Iris pigment epithelial cell (primary cell): ENCODE data around the gene ACSL6.
A peak's percentile ranks its signal among the peaks of the same experiment; 100 is the strongest.

Experiments
- DNase-seq: peaks from one replicate; pipeline ENCODE4 v3.0.0-alpha.2; 2011; ENCODE audit warnings: low read depth

ACSL6 gene

DNA sequence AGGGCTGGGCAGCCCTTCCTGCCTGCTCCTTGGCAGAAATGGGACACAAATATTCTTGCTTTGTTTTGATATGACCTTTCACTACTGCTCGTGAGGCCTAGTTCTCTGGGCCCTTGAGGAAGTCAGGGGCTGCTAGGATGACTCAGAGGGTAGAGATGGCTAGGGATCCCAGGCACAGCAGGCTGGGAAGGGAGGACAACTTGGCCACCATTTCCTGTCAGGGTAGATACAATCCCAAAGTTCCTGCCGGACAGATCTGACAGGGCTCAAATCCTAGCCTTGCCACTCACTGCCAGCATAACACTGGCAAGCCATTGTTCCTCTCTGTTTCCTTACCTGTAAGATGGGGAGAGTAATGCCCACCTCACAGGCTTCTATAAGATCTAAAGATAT, 34.2 kb downstream of the ACSL6 start:
- no peak for DNase-seq

DNA sequence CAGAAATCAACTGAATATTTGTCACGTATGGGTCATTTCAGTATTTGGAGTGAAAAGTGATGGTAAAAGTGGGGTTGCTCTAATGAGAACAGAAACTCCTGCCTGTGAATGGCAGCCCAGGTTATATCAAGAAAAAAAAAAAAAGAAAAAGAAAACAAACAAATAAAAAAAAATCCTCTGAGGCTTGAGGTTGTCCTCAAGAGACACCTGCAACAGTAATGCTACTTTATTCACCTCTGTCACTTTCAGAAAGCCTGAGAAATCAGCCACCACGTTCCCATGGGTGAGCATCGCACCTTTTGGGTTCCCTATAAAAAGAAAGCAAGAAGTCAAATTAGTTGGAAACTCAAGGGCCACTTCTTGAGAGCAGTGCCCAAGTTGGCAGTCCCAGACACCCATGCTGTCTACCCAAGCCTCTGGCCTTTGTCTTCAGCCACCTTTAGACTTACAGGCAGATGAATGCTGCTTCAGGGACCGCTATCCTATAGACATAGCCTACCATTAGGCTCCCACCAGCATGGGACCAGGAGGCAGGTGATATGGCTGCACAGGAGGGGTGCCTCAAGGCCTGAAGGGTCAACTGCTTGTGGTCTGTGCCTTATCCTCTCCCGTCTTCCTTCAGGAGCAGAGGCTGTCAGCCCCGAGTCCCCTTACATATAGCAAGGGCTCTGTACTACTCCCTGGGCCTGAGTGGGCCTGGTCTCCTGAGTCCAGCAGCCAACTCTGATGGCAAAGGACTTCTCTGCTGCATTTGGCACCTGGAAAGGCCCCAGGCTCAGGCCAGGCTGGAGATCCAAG, 34.8 kb downstream of the ACSL6 start:
- DNase-seq = no peak

DNA sequence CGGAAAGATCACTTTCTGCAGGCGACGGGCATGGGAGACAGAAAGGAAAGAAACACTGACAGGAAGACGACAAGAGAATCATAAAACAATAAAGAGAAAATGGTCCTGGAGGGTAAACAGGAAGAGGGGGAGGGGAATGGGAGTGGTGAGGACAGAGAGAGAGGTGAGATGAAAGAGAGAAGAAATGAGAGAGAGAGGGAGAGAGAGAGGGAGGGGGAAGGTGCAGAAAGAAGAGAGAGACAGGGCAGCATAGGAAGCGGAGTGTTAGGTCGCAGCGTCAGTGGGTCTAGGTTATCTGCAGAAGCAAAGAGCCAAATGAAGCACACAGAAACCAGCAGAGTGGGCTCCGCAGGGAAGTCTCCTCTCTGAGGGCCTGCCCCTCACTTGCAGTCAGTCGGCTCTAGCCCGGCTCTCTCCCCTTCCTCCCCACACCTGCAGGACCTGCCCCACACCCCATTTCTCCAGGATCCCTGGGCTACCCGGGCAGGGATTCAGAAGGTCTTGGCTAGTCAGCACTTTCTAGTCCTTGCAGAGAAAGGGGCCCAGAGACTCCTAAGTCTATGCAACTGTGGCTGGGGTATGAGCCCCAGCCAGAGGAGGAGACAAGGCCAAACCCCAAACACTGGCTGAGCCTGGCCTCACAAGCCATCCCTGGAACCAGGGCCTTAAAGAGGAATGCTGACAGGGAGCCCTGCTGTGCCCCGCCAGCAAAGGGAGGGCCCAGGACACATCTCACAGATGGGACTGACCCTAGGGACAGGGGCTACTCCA, 36.3 kb downstream of the ACSL6 start:
- no peak for DNase-seq

DNA sequence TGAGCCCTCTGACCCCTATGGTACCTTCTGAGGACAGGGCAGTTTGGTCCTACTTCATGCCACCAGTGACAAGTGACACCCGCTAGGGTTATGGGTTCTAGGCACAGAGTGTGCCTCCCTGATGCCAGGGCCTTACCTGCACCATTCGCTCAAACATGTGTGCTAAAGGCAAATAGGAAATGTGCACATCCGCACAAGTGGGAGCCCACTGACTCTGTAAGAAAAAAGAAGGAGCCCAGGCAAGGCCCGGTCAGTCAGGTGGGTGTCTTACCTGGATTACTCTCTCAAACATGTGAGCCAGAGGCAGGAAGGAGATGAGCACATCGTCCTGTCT, 36.9 kb downstream of the ACSL6 start:
- DNase-seq = no peak

DNA sequence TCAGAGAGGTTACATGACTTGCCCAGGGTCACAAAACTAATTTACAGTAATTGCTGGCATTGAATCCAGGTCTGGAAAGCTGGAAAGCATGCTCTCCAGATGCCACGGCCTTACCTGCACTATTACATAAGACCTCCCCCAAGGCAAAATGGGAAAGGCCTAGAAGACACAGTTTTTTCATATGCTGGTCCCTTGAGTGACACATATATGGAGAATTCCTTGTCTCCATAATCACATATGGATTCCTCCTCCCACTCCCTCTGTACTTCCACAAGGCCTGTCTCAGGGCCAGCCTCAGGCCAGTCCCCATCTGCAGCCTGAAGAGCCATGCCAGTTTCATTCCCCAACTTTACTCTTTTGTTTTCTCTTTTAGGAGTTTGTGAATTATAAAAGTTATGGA, 37.4 kb downstream of the ACSL6 start:
- no peak for DNase-seq

DNA sequence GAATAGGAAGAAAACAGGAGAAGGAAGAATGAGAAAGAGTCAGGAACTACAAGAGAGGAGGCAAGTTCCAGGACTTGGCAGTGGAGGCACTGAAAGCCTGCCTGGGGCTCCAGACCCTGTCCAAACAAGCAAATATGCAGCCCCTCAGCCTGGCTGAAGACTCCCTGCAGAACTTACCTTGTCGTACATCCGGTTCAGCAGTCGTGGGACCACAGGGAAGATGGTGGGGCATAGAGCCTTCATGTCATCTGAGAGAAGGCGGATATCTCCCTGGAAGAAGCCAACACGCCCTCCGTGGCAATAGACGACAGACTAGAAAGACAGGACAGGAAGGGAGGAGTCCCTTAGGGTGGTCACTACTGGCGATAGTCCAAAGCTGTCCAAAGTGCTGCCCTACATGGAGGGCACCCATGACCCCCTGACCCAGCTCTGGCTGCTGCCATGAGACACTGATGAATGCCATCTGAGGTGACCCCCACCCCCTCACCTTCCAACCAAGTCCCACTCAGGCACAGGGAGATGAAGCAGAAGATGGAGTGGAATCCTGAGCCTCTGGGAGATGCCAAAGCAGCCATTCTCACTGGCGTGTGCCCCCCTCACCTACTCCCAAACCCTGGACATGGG, 38.3 kb downstream of the ACSL6 start:
- DNase-seq = no peak

DNA sequence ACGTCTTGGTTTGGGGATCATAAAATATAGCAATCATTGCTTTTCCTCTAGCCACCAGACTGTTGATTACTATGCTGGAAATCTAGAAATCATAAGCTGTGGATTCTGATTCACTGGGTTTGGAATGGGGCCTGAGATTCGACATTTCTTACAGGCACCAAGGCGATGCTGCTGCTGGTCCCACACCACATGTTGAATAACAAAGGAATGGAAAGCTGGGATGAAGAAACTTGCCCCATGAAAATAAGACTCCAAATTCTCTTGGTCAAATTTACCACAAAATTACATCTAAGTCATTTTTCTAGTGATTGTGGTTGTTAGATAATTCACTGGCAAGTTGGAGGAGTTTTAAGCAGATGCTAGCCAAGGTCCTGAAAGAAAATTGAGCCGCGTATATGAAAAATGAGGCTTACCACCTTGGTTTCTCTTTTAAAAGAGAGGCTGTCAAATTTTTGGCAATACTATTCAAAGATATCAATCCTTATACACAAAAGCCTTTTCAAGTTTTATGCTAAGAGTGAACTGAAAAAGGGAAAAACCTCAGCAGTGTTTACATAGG, 43.0 kb downstream of the ACSL6 start:
- peak; percentile 18 for DNase-seq

DNA sequence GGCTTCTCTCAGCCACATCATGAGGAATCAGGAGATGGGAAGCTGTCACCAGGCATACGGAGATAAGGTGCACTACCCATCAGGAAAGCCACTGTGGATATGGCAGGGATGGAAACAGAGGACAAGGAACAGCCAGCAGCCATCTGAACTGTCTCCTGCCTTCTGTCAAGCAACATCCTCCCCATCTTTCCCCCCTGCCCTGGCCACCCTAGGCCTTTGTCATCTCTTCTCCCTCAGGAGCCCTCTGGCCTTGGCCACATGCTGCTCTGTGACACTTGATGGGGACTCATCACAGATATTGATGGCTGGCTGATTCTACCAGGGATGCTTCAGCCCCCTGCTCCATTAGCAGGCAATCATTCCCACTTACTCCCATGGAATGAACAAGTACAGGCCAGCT, 44.9 kb downstream of the ACSL6 start:
- no peak for DNase-seq

DNA sequence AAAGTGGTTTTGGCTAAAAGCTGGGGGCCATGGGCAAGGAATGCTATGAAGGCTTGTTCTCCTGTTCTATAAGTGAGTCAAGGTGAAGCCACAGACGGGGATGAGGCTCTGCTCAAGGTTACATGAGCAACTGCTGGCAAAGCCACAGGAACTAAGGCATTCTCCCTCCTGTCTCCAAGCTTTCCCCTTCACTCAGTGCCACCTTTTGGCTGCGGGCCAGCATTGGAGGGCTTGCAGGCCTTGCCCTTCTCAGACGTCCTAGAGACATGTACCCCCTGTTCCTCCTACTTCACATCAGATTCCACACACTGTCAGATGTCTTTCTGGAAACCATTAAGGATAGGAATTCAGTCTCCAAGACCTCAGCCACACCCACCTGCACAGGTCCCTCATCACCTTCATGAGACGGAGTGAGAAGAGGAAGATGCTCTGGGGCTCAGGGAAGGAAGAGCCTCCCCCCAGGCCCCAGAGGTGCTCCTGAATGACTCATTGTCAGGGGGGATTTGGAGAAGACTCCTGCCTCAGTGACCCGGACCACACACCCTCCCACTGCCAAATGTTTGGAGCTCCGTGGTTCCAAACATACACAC, 45.5 kb downstream of the ACSL6 start:
- DNase-seq = no peak

DNA sequence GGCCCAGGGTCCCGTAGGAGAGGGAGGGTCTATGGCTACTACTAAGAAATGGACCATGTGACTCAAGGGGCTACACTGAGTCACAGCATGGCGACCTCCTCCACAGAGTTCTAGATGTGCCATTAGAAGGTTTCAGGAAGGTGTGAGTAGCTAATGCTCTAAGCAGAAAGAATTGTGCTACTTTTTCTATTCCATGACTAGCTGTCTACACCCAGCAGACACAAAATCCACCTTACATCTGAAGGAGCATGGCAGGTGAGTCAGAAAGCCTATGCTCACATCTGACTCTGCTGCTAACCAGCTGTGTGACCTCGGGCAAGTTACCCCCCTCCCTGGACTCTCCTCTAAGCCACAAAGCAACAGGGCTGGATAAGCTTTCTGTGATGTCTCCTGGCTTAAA, 51.6 kb downstream of the ACSL6 start:
- no peak for DNase-seq

DNA sequence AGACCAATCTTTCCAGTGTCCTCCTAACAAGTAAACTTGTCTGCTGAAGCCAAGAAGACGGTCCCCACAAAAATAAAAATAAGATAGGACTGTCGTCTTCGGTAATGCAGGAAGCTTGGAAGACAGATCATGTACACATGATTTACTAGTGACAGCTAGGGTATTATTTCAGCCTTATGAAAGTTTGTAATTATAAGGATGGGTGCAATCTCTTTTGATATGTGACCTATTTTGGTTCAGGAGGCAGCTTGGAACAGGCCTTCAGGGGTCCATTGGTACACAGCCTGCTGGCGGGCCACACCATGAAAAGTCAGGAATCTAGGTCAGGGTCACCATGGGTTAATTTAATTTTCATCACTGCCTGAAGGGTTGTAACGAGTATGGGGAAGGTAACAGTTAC, 52.3 kb downstream of the ACSL6 start:
- no peak for DNase-seq

DNA sequence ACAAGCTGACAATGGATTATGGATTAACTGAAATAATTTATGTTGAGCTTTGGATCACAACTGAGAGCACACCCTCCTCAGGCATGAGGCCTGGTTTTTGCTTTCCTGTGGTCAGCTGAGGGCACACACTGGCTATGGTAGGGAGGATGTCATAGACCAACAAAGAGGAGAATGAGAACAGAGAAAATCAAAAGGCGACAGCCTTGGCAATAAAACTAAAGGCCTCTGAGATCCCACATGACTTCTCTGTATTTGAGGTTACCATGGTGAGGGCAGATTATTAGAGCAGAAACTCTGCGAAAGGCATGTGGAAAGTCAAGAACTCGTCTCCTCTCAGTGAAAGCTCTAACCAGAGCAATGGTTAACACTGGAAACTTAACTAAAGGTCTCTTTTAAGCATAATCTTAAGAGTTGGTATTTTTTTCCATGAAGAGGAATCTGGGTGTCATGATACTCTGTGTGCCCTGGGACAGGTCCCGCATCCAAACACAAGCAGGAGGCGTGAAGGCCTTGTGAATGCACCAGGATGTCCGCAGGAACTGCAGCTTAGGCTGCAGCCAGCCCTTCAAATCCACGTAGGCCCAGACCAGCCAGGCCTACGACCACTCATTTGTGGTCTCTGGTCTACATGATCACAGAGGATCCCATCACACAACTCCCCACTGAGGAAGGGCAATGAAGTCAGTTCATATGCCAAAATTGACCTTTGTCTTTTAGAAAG, 53.6 kb downstream of the ACSL6 start:
- DNase-seq = no peak

DNA sequence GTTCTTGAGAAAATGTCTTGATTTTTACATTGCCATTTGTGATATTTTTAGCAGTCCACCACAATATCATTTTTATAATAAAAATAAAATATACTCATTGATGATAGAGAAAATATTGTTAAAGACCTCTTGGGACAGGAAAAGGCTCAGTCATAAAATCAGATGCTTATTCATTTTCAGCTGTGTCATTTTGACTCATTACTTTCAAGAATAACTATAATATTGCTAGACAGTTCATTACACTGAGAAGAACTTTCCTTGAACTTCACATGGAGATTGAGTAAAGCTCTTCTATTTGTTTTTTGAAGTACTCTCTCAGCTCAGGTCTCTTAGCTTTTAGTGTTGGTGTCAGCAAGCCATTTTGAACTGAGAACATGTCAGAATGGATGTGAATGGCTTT, 57.5 kb downstream of the ACSL6 start:
- DNase-seq = no peak

DNA sequence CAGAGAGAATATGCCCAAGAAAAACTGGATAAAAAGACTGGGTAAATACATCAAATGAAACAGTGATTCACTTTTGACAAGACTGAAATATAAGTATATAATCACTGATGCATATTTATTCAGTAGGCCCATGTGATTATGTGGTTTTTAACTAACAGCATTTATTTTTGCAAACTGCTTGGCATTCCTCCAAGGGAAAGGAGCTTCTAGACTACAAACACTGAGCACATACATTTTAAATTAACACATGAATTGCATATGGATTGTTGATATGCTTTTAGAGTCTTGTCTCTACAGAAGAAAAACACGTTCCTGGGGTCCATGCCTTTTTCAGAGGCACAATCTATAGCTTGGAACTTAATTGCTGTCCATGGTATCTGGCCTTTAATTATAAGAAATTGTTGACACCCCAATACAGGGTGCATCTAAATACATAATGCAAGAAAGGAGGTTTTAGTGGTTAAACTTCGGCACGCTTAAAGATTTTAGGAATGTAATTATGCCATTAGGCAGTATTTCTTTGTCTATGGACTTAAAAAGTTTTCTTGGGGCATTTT, 59.1 kb downstream of the ACSL6 start:
- DNase-seq = peak; percentile 12

DNA sequence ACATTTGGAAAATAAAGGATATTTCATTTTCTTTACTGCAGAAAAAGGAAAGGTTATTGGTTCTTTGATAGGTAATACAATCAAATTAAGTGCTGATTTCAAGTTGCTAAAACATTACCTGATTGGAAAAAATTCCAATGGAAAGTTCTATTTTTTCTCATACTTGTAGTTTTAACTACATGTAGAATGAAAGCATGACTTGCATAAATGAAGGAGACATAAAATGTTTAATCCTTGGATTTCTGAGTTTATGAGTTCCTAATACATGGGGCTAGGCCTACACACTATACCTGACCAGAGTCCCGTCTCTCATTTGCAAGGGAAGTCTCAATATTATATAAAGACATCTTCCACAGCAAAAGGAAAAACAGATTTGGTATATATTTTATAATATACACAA, 60.8 kb downstream of the ACSL6 start:
- no peak for DNase-seq

DNA sequence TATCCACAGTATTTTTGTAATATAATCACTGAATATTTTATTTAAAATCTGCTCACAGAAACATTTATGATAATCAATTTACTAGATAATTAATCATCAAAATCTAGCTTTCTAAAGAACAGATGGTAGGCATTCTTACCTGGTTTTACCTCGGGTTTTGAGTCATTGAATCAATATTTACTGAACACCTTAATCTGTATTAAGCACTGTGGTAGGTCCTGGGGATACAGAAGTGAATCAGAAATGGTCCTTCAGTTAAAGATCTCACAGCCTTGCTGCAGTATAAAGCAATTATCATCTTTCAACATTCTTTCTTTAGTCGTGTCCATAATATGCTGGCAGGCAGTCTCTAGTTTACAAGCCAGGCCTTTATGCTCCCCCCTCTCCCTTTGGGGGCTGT, 64.0 kb downstream of the ACSL6 start:
- no peak for DNase-seq

DNA sequence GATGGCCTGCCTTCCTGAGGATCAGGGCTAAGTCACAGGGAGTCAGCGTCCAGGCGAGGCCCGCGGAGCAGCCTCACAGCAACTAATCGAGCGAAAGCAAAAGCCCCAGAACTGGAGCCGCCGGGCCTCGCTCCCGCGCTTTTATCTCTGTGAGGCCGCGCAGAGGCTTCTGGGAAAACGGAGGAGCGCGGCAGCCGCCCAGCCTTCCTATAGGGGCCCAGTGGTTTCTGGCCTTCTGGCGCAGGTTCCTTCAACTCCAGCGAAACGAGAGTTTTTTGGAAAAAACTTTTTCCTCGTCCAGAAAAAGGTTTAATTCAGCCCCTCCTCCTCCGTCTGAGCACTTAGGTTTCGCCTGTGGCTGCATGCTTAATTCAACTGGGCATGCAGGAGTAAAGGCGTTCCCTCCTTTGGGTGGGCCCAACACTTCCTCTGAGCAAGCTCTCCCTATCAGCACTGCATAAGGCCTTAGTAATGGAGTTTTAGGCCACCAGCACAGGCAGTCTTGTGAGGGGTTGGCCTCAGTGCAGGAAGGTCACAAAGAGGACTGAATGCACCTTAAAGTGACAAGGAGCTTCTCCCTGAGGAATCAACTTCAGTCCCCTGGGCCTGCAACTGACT, 65.8 kb downstream of the ACSL6 start, which contains the start of gene MEIKIN:
Gene MEIKIN (minus strand): TSS at position 113 of the 618 bp plus-strand sequence. CDS start 158 bp downstream, outside the sequence.
- DNase-seq = no peak

DNA sequence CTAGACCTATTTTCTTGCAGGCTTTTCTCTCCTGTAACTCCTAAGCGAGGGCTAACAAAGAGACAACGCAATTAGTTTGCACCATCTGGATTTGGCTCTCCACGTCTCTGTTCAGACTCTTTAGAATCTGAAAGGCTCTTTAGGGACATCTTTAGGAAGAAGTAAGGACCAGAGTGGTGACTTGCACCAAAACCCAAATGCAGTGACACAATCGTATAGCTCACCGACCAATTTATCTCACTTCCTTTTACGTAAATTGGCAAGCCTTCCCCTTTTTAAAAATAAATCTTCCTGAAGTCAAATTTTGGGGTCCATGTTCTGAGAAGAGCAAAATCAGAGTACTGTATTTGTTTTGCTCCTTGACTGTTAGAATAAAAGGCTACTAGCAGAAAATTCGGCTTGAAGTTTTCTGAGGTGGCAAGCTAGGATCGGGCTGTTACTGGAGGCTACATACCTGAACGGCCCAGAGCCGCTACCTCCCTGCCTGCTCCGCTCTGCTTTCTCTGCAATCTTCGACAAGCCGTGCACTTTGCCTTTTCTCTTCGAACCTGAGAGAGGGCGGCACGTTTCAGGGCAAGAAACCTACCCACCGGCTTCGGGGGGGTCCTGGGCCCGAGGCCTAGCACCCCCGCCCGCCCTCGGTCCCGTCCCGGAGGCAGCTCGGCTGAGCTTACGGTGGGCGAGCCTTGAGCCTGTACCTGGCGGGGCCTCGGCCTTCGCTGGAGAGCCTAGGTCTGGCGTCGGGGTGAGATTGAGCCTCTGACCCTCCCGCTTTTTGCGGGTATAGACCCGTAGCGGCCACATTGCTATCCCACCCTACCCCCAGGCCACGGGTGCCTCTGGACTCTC, 66.5 kb downstream of the ACSL6 start:
- DNase-seq = no peak

DNA sequence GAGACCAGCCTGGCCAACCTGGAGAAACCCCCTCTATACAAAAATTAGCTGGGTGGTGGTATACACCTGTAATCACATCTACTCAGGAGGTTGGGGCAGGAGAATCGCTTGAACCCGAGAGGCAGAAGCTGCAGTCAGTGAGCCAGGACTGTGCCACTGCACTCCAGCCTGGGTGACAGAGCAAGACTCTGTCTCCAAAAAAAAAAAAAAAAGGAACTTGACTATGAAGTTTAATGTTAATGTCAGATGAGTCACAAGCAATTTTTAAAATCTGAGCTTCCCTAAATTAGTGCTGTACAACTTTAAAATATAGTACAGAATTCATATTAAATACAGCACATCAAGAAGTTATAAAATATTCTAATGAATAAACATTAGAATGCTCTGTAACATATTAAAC, 67.5 kb downstream of the ACSL6 start:
- DNase-seq = no peak

DNA sequence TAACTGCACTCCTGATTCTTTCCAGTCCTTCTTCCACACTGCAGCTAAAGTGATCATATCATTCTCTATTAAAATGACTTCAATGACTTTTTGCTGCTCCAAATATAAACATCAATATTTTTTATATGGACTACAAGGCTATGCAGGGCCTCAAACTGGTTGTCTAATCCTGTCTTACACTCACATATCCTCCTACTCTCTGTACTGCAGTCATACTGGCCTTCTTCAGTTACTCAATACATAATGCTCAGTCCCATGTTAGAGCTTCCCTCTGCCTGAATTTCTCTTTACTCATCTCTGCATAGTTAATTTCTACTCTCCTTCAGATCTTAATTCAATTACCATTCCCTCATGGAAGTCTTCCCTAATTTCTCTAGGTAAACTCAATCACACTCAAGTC, 69.4 kb downstream of the ACSL6 start:
- DNase-seq = no peak
